Activated CD4-positive, alpha-beta memory T cell treated with anti-CD3 and anti-CD28 coated beads for 36 hours (primary cell): ENCODE data around the gene PADI2. TPM values are rescaled to one million over a fixed set of nuclear protein-coding genes. Genes with fewer than 3 reads are reported as not detected.

Experiments used
- CTCF ChIA-PET: fragments of 350-600 bp; sonication (Branson Sonifier 250); formaldehyde crosslinking; loops from one replicate; lab custom pipeline; 2021; ENCODE audit warnings: antibody characterized with exemption, inconsistent platforms; lab: Charles Lee
- POLR2A ChIA-PET: fragments of 350-600 bp; sonication (Branson Sonifier 250); formaldehyde crosslinking; loops from one replicate; lab custom pipeline; 2021; ENCODE audit warnings: antibody characterized with exemption; lab: Charles Lee
- DNase-seq: peaks from one replicate; pipeline ENCODE4 v3.0.0-alpha.2; 2020
- H3K27ac Mint-ChIP-seq: one replicate; pipeline ENCODE4 v1.8.0; 2021; ENCODE audit warnings: mixed read lengths
- H3K27me3 Mint-ChIP-seq: one replicate; pipeline ENCODE4 v1.8.0; 2021; ENCODE audit warnings: mixed read lengths
- H3K36me3 Mint-ChIP-seq: one replicate; pipeline ENCODE4 v1.8.0; 2021; ENCODE audit warnings: mixed read lengths
- H3K4me1 Mint-ChIP-seq: one replicate; pipeline ENCODE4 v1.8.0; 2021; ENCODE audit warnings: low read depth, mixed read lengths
- H3K4me3 Mint-ChIP-seq: one replicate; pipeline ENCODE4 v1.8.0; 2021; ENCODE audit warnings: mild to moderate bottlenecking, mixed read lengths
- H3K9me3 Mint-ChIP-seq: one replicate; pipeline ENCODE4 v1.8.0; 2021; ENCODE audit warnings: mixed read lengths
- intact Hi-C: fragments of 100-400 bp; cut with micrococcal nuclease; formaldehyde crosslinking; loops from one replicate; pipeline ENCODE4 v1.15.1; 2023
- total RNA-seq, 2 experiments: library from RNA; stranded (reverse); gene quantifications; one replicate each; pipeline ENCODE4 v1.2.3, GENCODE V29; 2021

PADI2 gene
- total RNA-seq, 2 experiments from 2014 or later, result not detected

- intact Hi-C loops, result no loop called here
- Mint-ChIP-seq H3K36me3 (no peaks in the 10 kb centered on the region), H3K4me3 (no peak overlapping the region), H3K4me1 (no peaks in the 10 kb centered on the region), H3K27me3 (peaks cover 2% of the 10 kb centered on the region), H3K9me3 (no peaks in the 10 kb centered on the region), H3K27ac (no peak overlapping the region)
- CTCF ChIA-PET, result no interaction called here
- no peak for DNase-seq
- POLR2A ChIA-PET, result no interaction called here
These were observed 14.5 kb downstream of the PADI2 start for GRCh38 chr1:17104782-17105181.

- POLR2A ChIA-PET, result no interaction called here
- Mint-ChIP-seq H3K9me3 (no peaks in the 10 kb centered on the region), H3K4me1 (no peaks in the 10 kb centered on the region), H3K36me3 (no peaks in the 10 kb centered on the region), H3K4me3 (no peak overlapping the region), H3K27me3 (peaks cover 2% of the 10 kb centered on the region), H3K27ac (no peak overlapping the region)
- intact Hi-C loops, result no loop called here
- CTCF ChIA-PET, result no interaction called here
- no peak for DNase-seq
These were observed 17.0 kb downstream of the PADI2 start for GRCh38 chr1:17102232-17102631.

GRCh38 chr1:17101261-17101660, 18.0 kb downstream of the PADI2 start:
- no peak for DNase-seq
- intact Hi-C loops, result no loop called here
- no peaks in the 10 kb centered on the region for H3K36me3 Mint-ChIP-seq
- H3K4me3 Mint-ChIP-seq, result no peak overlapping the region
- H3K27me3 Mint-ChIP-seq, result peaks cover 2% of the 10 kb centered on the region
- no peak overlapping the region for H3K27ac Mint-ChIP-seq
- ChIA-PET POLR2A (no interaction called here), CTCF (no interaction called here)
- H3K4me1 Mint-ChIP-seq, result no peaks in the 10 kb centered on the region
- no peaks in the 10 kb centered on the region for H3K9me3 Mint-ChIP-seq

DNA sequence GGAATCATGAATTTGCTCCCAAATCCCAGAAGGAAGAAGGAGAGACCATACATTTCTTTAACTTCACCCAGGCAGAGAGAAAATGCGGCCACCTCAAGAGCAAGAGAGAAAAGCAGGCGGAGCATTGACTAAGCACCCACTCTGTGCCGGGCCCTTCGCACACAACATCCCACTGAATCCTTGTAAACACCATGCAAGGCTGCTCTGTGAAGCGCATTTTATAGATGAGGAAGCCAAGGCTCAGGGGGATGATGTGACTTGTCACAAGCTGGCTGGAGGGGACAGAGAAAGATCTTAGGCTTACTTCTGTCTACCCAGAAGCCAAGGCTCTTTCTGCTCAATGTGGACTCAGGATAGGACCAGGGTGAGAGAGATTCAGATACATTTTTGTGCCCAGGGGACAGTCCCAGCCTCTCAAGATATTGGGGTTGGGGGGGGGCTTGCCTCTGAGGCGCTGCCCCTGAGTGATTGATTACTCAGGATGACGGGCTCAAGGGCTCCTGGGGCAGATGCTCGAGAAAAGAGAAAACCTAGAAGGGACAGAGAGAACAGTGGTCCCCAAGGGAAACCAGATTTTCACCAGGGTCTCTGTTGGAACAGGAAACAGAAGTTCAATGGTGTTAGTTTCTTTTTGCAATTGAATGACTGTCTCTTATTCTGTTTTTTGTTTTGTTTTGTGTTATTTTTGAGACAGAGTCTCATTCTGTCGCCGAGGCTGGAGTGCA, 19.5 kb downstream of the PADI2 start:
- no peaks in the 10 kb centered on the region for H3K36me3 Mint-ChIP-seq
- H3K4me3 Mint-ChIP-seq, result no peak overlapping the region
- no peaks in the 10 kb centered on the region for H3K9me3 Mint-ChIP-seq
- CTCF ChIA-PET, result no interaction called here
- intact Hi-C loops, result no loop called here
- H3K4me1 Mint-ChIP-seq, result no peaks in the 10 kb centered on the region
- DNase-seq, result no peak
- POLR2A ChIA-PET, result no interaction called here
- no peak overlapping the region for H3K27ac Mint-ChIP-seq
- H3K27me3 Mint-ChIP-seq, result no peaks in the 10 kb centered on the region

- Mint-ChIP-seq H3K4me3 (no peak overlapping the region), H3K4me1 (no peaks in the 10 kb centered on the region), H3K36me3 (no peaks in the 10 kb centered on the region), H3K9me3 (no peaks in the 10 kb centered on the region), H3K27ac (no peak overlapping the region), H3K27me3 (no peaks in the 10 kb centered on the region)
- no peak for DNase-seq
- ChIA-PET POLR2A (no interaction called here), CTCF (interaction anchor here (0.6 kb wide), 1 partner anchor 394 kb away, joined by 3 read pairs; no protein-coding TSS in a partner anchor)
- intact Hi-C loops, result no loop called here
These were observed 20.6 kb downstream of the PADI2 start for GRCh38 chr1:17098446-17099317.

GRCh38 chr1:17097787-17098186, 21.5 kb downstream of the PADI2 start:
- no peak overlapping the region for H3K4me3 Mint-ChIP-seq
- no peaks in the 10 kb centered on the region for H3K27me3 Mint-ChIP-seq
- ChIA-PET POLR2A (no interaction called here), CTCF (no interaction called here)
- no peak for DNase-seq
- intact Hi-C loops, result no loop called here
- H3K27ac Mint-ChIP-seq, result no peak overlapping the region
- no peaks in the 10 kb centered on the region for H3K36me3 Mint-ChIP-seq
- H3K4me1 Mint-ChIP-seq, result no peaks in the 10 kb centered on the region
- no peaks in the 10 kb centered on the region for H3K9me3 Mint-ChIP-seq

DNA sequence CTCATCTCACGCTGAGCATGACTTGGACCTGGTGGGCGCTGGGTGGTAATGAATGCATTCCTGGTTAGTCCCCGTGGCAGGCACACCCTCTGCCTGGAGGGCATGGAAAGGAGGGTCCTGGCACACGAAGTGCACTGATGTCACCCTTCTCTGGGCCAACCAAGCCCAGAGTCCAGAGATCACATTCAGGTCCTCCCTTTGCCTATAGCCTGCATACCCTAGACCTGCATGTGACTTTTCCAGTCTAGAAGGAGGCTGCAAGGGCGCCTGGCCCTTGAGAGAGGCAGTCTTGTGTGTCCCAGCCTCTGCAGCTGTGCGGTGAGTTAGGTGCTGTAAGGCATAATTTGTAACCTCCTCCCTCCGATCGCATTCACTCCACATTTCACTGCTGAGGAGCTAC, 22.1 kb downstream of the PADI2 start:
- ChIA-PET CTCF (no interaction called here), POLR2A (no interaction called here)
- H3K4me1 Mint-ChIP-seq, result no peaks in the 10 kb centered on the region

DNA sequence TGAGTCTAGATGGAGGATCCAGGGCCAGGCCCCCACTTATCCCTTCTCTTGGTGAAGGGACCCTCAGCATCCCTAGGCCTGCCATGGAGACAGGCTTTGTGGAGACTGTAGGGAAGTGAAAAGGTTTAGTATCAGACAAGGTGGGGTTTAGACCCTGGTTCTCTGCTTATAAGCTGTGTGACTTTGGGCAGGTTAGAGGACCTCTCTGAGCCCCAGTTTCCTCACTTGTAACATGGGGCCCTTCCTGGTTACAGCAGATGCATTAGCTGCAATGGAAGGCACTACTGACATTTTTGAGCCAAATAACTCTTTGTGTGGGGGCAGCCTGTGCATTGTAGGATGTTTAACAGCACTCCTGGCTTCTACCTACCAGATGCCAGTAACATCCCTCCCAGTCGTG, 22.7 kb downstream of the PADI2 start:
- H3K27ac Mint-ChIP-seq, result no peak overlapping the region
- ChIA-PET POLR2A (no interaction called here), CTCF (no interaction called here)
- no peaks in the 10 kb centered on the region for H3K27me3 Mint-ChIP-seq
- H3K4me1 Mint-ChIP-seq, result no peaks in the 10 kb centered on the region
- intact Hi-C loops, result no loop called here
- H3K36me3 Mint-ChIP-seq, result no peaks in the 10 kb centered on the region
- H3K9me3 Mint-ChIP-seq, result no peaks in the 10 kb centered on the region
- no peak for DNase-seq
- H3K4me3 Mint-ChIP-seq, result no peak overlapping the region

More for the DNA sequence above, 22.1 kb downstream of the PADI2 start:
- Mint-ChIP-seq H3K9me3 (no peaks in the 10 kb centered on the region), H3K27me3 (no peaks in the 10 kb centered on the region), H3K27ac (no peak overlapping the region), H3K36me3 (no peaks in the 10 kb centered on the region), H3K4me3 (no peak overlapping the region)
- intact Hi-C loops, result no loop called here
- DNase-seq, result no peak

- Mint-ChIP-seq H3K4me1 (no peaks in the 10 kb centered on the region), H3K36me3 (no peaks in the 10 kb centered on the region), H3K27ac (no peak overlapping the region), H3K4me3 (no peak overlapping the region), H3K27me3 (no peaks in the 10 kb centered on the region), H3K9me3 (no peaks in the 10 kb centered on the region)
- intact Hi-C loops, result no loop called here
- CTCF ChIA-PET, result no interaction called here
- DNase-seq, result no peak
- POLR2A ChIA-PET, result no interaction called here
These were observed 24.1 kb downstream of the PADI2 start for GRCh38 chr1:17095141-17095540.

GRCh38 chr1:17094664-17095063, 24.6 kb downstream of the PADI2 start:
- Mint-ChIP-seq H3K4me1 (no peaks in the 10 kb centered on the region), H3K36me3 (no peaks in the 10 kb centered on the region), H3K4me3 (no peak overlapping the region), H3K27ac (no peak overlapping the region), H3K27me3 (no peaks in the 10 kb centered on the region), H3K9me3 (no peaks in the 10 kb centered on the region)
- POLR2A ChIA-PET, result no interaction called here
- intact Hi-C loops, result no loop called here
- CTCF ChIA-PET, result no interaction called here
- DNase-seq, result no peak

- intact Hi-C loops, result no loop called here
- H3K4me3 Mint-ChIP-seq, result no peak overlapping the region
- no peaks in the 10 kb centered on the region for H3K36me3 Mint-ChIP-seq
- no peak overlapping the region for H3K27ac Mint-ChIP-seq
- no peak for DNase-seq
- no peaks in the 10 kb centered on the region for H3K9me3 Mint-ChIP-seq
- H3K4me1 Mint-ChIP-seq, result no peaks in the 10 kb centered on the region
- H3K27me3 Mint-ChIP-seq, result no peaks in the 10 kb centered on the region
- ChIA-PET CTCF (no interaction called here), POLR2A (no interaction called here)
These were observed 25.3 kb downstream of the PADI2 start for GRCh38 chr1:17093822-17094393.

DNA sequence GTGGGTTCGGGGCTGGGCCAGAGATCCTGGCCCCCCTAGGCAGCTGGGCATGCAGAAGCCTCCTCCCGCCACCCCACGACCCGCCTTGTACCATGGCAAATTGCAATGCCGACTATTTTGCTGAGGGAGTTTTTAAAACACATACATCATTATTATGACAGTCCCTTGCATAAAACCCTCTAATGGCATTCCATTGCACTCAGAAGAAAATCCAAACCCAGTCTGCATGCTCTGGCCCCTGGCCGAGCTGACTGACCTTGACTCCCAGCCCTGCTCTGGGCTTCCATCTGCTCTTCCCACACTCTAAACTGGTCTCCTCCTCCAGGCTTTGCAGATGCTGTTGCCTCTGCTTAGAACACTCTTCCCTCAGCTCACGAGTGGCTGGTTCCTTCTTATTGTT, 28.0 kb downstream of the PADI2 start:
- intact Hi-C loops, result no loop called here
- CTCF ChIA-PET, result no interaction called here
- DNase-seq, result no peak
- Mint-ChIP-seq H3K9me3 (no peaks in the 10 kb centered on the region), H3K4me3 (no peak overlapping the region), H3K27ac (no peak overlapping the region), H3K36me3 (no peaks in the 10 kb centered on the region), H3K4me1 (no peaks in the 10 kb centered on the region), H3K27me3 (no peaks in the 10 kb centered on the region)
- POLR2A ChIA-PET, result no interaction called here
